Mammary epithelial cell (primary cell): ENCODE measurements around the gene BCL2L2.

Experiments
- CTCF ChIP-seq, 2 donors: IDR thresholded peaks in 1 of 2; conservative IDR thresholded peaks in 1 of 2; 2 replicates each; pipeline ENCODE4 v1.5.1; 2011 to 2012; ENCODE audit warnings: inconsistent platforms in 2 of 2, low read length in 2 of 2, mild to moderate bottlenecking in 2 of 2, control low read depth in 1 of 2, low read depth in 1 of 2; ENCODE audit not compliant: insufficient read depth in 1 of 2; ENCODE audit errors: extremely low read depth in 1 of 2
- EZH2 ChIP-seq: IDR thresholded peaks from 2 replicates; pipeline ENCODE4 v1.6.1; 2012; ENCODE audit warnings: low read length, inconsistent platforms, borderline replicate concordance

GRCh38 chr14:23358553-23359166 lies 52.0 kb downstream of the BCL2L2 start:
- no peak for TF ChIP-seq CTCF (conservative IDR thresholded peaks at IDR 0.05 in 1 of 2, IDR thresholded peaks at IDR 0.05 in 1 of 2; ENCODE audit: extremely low read depth in 1 of 2, insufficient read depth in 1 of 2, low read depth in 1 of 2, low read length in 2 of 2)
- no peak for TF ChIP-seq EZH2
